Measurements from ENCODE around the gene CTDSP2.

DNA sequence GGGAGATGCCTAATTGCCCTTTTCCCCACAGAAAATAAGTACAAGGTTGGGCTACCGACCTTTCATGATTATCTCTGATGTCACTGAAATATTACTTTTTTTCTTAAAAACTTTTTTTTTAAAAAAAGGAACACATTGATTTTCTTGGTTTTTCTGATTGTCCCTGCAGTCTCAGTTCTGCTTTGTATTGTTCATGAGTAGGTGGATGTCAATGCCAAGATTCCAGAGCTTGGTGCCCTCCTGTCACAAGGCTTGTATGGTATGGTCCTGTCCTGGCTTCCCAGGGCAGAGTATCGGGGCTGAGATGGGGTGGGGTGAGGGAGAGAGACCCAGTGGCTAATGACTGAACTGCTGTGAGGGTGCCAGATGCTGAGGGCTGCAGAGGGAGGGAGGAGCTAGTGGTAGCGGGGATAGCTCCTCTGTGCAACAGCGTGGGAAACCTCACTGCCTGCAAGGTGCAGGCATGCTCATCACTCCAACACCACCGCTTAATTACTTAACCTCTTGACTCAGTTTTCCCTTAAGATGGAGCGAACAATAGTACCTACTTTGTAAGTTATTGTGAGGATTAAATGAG, 4.4 kb upstream of the CTDSP2 start:
- TF ChIP-seq, protein P1, sequence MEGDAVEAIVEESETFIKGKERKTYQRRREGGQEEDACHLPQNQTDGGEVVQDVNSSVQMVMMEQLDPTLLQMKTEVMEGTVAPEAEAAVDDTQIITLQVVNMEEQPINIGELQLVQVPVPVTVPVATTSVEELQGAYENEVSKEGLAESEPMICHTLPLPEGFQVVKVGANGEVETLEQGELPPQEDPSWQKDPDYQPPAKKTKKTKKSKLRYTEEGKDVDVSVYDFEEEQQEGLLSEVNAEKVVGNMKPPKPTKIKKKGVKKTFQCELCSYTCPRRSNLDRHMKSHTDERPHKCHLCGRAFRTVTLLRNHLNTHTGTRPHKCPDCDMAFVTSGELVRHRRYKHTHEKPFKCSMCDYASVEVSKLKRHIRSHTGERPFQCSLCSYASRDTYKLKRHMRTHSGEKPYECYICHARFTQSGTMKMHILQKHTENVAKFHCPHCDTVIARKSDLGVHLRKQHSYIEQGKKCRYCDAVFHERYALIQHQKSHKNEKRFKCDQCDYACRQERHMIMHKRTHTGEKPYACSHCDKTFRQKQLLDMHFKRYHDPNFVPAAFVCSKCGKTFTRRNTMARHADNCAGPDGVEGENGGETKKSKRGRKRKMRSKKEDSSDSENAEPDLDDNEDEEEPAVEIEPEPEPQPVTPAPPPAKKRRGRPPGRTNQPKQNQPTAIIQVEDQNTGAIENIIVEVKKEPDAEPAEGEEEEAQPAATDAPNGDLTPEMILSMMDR (IDR thresholded peaks at IDR 0.05) = no peak
- TF ChIP-seq EP300 (IDR thresholded peaks at IDR 0.05) (no peak), POLR2A (IDR thresholded peaks at IDR 0.05) (no peak)

Measured in gastroesophageal sphincter (tissue), 3 donors.